Measurements from ENCODE around the gene BAZ2A.
"Not testable (repeated sequence)": the region's sequence is repeated elsewhere in the genome, so short reads cannot be mapped to it uniquely, and the experiment has no call there.

Gene BAZ2A

GRCh38 chr12:56630180-56630632 lies at the start of gene BAZ2A:
Gene BAZ2A (minus strand): TSS chr12:56630326. CDS start chr12:56617530, 12,796 bp downstream.
- peak; percentile 94 for DNase-seq (ENCODE audit: low spot score)

GRCh38 chr12:56678852-56679251 lies 48.7 kb upstream of the BAZ2A start:
- no peak for DNase-seq (ENCODE audit: low spot score)

DNA sequence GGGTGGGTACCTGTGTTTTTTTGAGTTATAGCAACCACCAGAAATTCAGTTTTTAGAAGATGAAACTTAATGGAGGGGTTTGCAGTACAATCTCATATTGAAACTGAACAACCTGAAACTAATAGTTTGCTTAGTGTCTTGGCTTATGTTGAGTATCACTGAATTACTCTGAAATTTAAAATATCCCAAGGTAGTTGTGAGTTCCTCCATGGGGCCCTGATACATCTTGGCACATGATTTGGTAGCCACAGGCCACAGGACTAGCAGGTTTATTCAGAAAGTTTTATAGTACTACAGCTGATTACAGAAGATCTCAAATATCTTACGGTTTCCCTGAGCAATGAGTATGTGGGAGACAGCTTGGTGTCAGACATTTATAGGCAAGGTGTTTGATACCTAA lies 47.6 kb upstream of the BAZ2A start:
- DNase-seq (ENCODE audit: low spot score): no peak

- no peak for DNase-seq (ENCODE audit: low spot score)
These were observed 46.9 kb upstream of the BAZ2A start for GRCh38 chr12:56676851-56677580.

GRCh38 chr12:56671608-56672007 lies 41.5 kb upstream of the BAZ2A start:
- no peak for DNase-seq (ENCODE audit: low spot score)

DNA sequence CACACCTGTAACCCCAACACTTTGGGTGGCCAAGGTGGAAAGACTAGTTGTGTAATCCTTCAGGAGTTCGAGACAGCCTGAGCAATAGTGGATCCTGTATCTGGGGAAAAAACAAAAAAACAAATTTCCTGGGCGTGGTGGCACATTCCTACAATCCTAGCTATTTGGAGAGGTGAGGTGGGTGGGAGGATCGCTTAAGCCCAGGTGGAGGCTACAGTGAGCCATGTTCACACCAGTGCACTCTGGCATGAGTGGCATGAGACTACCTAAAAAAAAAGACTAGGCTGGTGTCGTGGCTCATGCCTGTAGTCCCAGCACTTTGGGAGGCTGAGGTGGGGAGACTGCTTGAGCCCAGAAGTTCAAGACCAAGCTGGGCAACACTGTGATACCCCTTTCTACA lies 40.7 kb upstream of the BAZ2A start:
- DNase-seq (ENCODE audit: low spot score): no peak

GRCh38 chr12:56668197-56668457 lies 38.0 kb upstream of the BAZ2A start:
- DNase-seq (ENCODE audit: low spot score): no peak

GRCh38 chr12:56661979-56662638 lies 32.0 kb upstream of the BAZ2A start:
- DNase-seq (ENCODE audit: low spot score): no peak

GRCh38 chr12:56661560-56661959 lies 31.4 kb upstream of the BAZ2A start:
- DNase-seq (ENCODE audit: low spot score): no peak

GRCh38 chr12:56658921-56659320 lies 28.8 kb upstream of the BAZ2A start:
- no peak for DNase-seq (ENCODE audit: low spot score)

- no peak for DNase-seq (ENCODE audit: low spot score)
These were observed 27.6 kb upstream of the BAZ2A start for GRCh38 chr12:56657416-56658379.

DNA sequence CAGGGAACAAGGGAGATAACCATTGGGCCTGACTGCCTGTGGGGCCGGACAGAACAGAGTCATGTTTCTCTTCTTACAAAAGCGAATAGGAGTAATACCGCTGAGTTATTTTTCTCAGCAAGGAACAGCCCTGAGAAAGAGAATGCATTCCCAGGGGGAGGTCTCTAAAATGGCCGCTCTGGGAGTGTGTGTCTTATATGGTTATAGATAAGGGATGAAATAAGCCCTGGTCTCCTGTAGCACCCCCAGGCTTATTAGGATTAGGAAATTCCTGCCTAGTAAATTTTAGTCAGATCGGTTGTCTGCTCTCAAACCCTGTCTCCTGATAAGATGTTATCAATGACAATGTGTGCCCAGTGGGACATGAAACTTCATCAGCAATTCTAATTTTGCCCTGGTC lies 23.7 kb upstream of the BAZ2A start:
- DNase-seq (ENCODE audit: low spot score): not testable (repeated sequence)

- not testable (repeated sequence) for DNase-seq (ENCODE audit: low spot score)
These were observed 17.9 kb upstream of the BAZ2A start for GRCh38 chr12:56648023-56648422.

- DNase-seq (ENCODE audit: low spot score): peak; percentile 100
These were observed 15.8 kb upstream of the BAZ2A start, which contains the start of gene ATP5F1B for GRCh38 chr12:56645717-56646446. Gene ATP5F1B (minus strand): TSS chr12:56645984. CDS start chr12:56645963, 21 bp downstream.

GRCh38 chr12:56645201-56645716 lies 15.1 kb upstream of the BAZ2A start:
- peak; percentile 12 for DNase-seq (ENCODE audit: low spot score)

GRCh38 chr12:56644654-56645053 lies 14.5 kb upstream of the BAZ2A start:
- no peak for DNase-seq (ENCODE audit: low spot score)

DNA sequence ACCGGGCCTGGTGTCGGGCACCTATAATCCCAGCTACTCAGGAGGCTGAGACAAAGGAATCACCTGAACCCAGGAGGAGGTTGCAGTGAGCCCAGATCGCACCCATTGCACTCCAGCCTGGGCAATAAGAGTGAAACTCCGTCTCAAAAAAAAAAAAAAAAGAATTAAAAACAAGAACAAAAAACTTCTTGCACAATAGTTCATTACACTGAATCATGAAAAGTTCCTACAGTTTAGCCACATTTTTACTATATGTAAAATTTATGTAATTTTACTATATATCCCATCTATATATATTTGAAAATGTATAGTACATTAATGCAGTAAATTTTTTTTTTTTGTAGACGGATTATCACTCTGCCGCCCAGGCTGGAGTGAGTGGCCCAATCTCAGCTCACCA lies 11.1 kb upstream of the BAZ2A start:
- DNase-seq (ENCODE audit: low spot score): no peak

- no peak for DNase-seq (ENCODE audit: low spot score)
These were observed 7.5 kb upstream of the BAZ2A start for GRCh38 chr12:56637621-56638020.

DNA sequence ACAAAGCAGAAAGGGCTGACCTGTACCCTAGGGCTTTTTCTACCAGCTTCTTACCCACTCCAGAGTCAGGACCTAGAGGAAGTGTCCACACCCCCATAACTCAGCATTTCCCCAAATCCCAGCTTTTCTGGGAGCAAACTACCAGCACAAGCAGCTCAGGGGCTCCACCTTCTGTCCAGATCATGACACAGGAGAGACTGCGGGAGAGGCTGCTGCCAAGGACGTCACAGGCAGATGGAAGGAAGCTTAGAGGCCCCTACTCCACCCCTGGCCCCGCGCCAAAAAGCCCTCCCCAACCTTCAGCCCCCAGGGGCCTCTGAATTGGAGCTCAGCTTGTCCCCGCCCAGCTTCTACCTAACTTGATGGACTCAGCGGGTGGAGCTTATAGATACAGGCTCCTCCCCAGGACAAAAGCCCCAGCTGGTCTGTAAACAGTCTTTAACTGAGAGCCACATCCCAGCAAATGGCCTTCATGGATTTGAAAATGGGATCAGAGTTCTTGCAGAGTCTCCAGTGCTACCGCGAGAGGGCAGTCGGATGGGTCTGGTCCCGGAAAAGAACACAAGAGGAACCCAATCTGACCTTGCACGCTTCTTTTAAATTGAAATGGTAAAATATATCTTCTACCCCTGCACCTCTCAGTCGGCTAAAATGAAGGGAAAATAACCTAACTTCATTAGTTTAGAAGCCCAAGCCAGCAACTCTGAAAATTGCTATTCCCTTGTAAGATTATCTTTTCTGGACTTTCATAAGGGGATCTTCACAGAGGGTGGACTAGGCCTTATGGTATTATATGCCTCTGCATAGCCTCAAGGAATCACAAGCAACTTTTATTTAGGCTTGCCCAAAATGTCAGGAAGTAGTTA lies 6.8 kb upstream of the BAZ2A start:
- DNase-seq (ENCODE audit: low spot score): peak; percentile 97

DNA sequence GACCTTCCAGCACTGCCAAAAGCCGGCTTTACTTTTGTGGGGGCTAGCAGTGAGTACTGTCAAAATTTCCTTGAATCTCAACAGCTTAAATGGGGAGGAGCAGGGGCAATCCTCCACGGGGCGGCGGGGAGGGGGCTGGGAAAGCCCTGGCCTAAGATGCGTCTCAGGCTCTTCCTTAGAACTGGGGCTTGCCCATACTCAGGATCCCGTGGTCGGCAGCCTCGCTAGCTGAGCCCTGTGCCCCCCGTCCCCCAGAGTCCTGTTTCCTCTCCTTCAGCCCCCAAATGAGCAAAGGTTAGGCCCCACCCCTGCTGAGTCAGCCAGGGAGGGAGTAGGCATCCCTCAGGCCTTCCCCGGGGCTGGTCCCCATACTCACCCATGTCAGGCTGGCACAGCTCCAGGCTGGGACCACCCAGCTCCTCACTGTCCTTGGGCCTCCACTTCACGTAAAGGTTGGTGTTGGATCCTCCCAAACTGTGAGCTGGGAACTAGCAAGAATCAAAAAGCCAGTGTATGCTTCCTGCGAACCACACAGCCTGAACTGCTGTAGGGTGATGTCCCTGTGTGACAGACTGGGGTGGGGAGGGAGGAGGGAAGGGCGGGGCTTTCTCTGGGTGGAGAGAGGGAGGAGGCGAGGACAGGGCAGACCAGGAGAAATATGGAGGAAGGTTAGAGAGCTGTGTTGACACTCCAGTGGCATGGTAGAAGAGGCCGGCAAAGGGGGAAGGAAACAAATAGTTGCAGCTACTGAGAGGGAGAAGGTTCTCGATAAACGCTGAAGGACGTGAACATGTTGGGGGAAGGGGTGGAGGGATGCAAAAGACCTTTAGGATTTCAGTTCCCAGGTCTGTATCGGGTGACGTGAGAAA lies 5.9 kb upstream of the BAZ2A start:
- peak; percentile 94 for DNase-seq (ENCODE audit: low spot score)

Measured in Ammon's horn (tissue), 1 donor.